GM19463 (cell line): ENCODE measurements around the gene TFR2.
A peak's percentile ranks its signal among the peaks of the same experiment; 100 is the strongest.

ENCODE experiments used
- ATAC-seq: cut with Tn5 transposase; IDR thresholded peaks from one replicate; pipeline ENCODE4 v1.9.1; 2021; ENCODE audit warnings: mild to moderate bottlenecking, moderate library complexity; ENCODE audit not compliant: unreplicated experiment

TFR2 gene

GRCh38 chr7:100588438-100588837 lies 52.9 kb downstream of the TFR2 start:
- ATAC-seq, result no peak

GRCh38 chr7:100586266-100587025 lies 54.9 kb downstream of the TFR2 start, which contains the start of gene FBXO24:
Gene FBXO24, plus strand, starts transcription at chr7:100586328. Its CDS starts 298 bp downstream, at chr7:100586626.
- ATAC-seq, result peak; percentile 87

DNA sequence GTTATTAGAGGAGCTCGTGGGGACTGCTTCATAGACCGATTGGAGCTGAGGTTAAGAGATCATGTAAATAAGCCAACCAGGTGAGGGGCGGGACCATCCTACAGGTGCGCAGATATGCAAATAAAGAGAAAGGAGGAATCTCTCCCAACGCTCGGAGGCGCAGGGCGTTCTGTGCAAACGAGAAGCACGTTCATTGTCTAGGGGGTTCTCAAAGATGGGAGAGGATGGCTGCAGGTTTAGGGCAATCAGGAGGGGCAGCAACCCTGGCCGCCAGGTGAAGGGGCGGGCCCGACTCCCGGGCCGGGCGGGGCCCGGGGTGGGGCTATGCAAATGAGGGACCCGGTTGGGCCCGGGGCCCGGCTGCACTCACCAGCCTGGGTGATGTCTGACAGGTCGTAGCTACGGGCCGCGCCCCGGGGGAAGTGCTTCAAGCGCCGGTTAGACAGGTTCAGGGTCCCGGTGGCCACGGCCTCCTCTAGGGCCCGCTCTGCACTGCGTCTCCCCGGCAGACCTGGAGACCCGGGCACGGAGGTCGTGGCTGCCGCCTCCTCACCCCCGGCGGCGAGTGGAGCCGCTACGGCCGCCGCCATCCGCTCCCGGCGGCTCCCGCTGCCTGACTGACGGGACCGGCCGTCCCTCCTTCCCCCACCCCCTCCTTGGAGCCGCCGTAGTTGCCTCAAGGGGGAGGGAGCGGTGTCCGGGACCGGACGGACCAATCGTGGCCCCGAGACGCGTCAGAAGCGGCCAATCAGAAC lies 55.7 kb downstream of the TFR2 start, which contains the start of gene LRCH4:
TSS of gene LRCH4 (minus strand) at position 619 of the 755 bp plus-strand sequence. CDS start at position 590, 29 bp downstream.
- ATAC-seq, result no peak

DNA sequence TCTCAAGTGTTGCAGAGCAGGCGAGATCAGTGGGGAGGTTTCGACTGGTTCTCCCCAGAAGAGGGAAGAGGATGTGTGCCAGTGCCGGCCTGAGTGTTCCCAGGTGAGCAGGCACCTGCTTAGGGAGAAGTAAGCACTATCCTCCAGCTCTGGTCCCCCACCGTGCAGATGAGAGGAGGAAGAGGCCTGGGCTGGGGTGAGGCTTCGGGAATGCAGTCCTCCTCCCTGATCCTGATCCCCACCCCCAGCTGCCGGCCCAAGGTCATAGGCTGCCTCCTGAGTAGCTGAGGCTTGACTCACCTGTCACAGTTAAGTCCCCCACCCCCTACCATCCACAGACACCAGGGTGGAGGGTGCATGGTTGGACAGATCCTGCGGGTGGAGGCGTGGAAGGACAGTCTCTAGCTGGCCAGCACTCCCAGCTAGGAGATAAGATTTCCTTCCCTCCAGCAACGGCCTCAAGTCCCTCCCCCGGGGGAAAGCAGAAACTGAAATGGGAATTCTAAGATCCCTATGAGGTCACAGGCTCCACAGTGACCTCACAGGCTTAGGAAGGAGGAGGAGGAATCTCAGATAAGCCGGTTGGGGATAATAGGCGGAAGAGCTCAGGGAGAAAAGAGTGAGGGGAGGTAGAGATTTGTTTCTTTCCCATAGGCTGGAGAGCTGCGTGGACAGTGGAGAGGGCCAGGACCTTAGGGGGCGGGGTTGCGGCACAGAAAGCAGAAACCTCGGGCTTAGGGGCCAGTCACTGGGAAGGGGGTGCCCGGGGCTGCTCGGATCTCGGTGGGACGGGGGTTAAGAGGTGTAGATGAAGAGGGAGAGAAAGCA lies 56.5 kb downstream of the TFR2 start:
- no peak for ATAC-seq

- ATAC-seq, result no peak
Measured at GRCh38 chr7:100584054-100584682, 57.2 kb downstream of the TFR2 start.

DNA sequence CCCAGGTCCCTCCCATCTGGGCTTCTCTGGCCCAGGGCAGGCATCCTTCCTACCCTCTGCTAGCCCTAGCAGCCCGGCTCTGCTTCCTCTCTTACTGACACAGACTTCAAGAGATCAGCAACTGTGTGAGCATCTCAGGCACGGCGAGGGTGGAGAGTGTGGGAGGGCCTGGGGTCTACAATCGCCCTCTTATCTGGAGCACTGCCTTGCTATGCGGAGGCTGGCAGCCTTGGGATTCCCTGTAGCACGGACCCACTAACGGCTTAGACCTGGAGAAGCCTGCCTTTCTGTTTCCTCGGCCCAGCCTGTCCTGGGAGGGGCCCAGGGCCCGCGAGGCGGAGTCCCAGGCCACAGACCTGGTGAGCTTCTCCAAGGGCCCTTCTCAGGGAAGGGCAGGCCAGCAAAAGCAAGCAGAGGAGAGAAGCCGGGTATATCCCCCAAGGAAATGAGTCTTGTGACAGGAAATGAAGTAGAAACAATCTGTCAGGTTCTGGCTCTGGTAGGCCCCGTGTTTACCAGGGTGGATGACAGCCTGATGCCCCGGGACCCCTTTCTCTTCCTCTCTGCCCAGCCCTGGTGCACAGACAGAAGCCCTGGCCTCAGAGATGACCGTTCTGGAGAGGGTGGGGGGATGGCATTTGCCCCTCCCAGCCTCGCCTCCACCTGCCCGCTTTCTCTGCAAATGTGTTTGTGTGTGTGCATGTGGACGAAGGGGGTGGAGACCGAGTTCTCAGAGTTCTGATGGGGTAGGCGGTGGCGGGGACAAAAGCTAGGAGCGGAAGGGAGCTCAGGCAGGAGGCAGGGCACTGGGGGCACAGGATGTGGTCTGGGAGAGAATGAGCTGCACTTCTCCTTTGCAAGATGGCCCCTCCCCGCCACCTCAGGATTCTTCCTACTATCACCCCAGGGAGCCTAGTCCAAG lies 58.0 kb downstream of the TFR2 start:
- ATAC-seq, result no peak

GRCh38 chr7:100582650-100583049 lies 58.7 kb downstream of the TFR2 start:
- ATAC-seq, result no peak

GRCh38 chr7:100582041-100582579 lies 59.2 kb downstream of the TFR2 start:
- no peak for ATAC-seq

DNA sequence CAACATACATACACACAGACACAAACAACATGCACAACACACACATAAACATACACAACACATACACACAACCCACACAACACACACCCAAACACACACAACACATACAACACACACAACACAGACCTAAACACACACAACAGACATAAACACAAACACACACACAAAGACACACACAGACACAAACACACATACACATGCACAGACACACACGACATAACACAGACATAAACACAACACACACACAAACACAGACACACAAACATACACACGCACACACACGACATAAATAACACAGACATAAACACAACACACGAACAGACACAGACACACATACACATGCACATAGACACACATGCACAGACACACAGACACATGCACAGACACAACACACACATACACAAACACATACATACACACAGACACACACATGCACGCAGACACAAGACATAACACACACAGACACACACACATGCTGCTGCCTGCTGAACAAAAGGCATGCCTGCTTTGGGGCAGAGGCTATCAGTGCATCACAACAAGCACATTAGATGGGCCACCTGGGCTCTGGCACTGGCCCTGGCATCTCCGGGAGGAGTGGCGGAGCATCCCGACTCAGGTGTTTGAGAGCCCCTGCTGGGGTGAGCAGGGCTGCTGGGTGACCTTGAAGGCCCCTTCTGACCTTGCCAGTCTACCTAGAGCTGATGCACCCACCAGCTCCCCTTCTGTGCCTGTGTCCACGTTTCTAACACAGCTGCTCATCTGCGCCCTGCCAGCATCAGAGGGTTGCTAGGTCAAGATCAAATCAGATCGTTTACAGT lies 60.7 kb downstream of the TFR2 start:
- ATAC-seq, result no peak

- ATAC-seq, result no peak
Measured at GRCh38 chr7:100578246-100579183, 62.8 kb downstream of the TFR2 start.

GRCh38 chr7:100577507-100577906 lies 63.8 kb downstream of the TFR2 start:
- no peak for ATAC-seq

DNA sequence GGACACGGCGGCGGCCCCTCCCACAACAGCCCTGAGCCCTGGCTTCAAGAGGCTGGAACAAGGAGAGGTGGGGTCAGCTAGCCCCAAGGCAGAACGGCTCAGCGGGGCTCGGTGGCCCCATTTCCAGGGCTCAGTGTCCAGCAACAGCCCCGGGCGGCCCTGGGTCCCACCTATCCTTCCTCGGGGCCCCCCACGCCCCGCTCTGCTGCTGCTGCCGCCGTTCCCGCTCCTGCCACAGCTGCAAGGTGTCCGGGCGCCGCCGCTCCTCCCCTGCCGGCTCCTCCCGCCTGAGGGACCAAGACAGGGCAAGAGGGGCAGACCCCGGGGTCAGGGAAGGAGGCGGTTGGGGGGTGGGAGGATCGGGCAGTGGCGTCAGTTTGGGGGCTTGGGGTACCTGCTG lies 64.2 kb downstream of the TFR2 start:
- ATAC-seq, result no peak

DNA sequence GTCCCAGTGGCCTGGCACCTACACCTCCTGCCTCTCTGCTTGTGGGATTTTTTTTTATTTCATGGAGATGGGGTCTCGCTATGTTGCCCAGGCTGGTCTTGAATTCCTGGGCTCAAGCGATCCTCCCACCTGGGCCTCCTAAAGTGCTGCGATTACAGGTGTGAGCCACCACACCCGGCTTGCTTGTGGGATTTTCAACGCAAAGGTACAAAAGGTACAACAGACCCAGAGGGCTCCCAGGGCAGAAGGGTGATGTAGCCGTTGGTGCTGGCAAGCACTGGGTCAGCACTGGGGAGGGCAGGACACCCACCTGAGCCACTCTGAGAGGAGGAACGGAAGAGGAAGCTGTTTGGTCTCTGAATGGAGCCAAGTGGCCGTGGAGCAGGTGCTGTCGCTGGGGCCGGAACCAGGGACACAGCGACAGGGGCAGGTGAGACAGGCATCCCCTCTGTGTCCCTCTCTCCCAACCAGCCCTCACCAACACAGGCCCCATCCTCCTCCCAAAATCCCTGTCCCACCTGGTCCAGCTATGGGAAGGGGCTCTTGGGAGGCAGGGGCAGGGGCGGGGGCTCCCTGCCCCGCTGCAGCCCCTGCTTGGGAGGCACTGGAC lies 64.9 kb downstream of the TFR2 start:
- ATAC-seq, result no peak

DNA sequence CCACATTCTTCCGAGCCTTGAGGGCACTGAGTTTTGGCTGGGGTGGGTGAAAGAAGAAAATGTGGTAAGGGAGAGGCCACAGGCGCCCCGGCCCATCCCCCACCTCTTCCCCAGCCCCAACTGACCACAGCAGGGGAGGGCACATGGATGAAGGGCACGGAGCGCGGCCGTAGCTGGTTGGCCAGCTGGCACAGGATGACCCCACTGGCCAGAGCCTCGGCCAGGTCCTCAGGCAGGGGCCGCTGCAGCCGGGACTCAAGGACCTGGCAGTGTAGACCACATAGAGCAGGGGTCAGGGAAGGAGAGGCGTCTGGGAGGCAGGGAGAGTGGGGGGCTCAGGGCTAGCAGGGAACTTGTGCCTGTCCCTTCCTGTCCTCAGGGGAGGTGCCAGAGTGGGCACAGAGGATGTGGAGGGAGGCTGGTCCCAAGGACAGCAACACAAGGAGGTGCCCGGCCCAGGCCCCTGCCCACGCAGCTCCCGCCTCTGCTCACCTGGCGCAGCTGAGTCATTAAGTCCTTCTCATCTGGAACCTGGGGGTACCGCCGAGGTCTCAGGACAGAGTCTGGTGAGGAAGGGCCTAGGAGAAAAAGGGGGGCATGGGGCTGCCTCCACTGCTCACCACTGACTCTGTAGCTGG lies 65.5 kb downstream of the TFR2 start:
- no peak for ATAC-seq

DNA sequence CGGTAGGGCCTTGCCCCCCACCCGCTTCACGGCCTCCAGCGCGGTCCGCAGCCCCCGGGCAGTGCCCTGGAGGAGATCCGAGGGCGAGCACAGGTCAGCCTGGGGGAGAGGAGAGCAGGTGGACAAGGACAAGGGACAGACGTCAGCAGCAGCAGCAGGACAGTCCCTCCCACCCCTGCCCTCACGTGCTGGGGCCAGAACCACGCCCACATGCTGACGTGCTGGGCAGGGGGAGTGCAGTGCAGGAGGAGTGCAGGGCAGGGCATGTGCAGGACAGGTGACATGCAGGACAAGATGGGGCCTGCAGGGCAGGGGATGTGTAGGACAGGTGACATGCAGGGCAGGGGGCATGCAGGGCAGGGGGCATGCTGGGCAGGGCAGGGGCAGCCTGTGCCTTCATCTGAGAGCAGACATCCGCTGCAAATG lies 66.1 kb downstream of the TFR2 start:
- ATAC-seq, result no peak

DNA sequence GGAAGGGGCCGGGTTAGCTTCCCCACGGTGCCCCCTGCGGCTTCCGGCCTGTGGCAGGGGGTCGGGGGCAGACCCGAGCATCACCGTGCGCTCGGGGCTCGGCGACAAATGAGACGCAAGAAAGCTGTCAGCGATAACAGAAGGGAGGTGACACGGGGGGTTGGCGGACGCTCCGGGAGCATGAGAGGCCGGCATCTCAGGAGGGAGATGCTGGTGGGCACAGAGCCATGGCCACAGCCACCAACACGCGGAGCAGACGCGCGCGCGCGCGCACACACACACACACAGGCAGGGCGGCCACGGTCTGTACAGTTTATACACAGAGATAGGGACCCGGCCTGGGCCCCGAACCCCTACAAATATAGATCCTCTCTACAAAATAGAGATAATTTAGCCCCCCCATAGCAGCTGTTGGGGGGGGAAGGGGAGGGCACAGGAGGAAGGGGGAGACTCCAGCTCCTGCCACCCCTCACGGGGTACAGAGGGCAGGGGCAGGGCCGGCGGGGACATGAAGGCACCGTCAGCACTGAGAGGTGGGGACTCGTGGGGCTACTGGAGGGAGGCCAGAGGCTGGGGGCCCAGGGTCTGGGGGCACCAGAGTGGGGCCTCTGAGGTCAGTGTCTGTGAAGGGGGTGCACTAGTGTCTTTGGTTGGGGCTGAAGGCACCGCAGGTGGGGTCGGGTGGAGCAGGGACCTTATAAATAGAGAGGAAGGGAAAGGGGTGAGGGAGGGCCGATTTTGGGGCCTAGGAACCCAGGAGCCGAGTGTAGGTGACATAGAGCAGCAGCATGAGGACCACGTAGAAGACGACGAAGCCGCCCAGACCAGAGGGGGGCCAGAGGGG lies 66.8 kb downstream of the TFR2 start:
- ATAC-seq, result no peak
